Tibial nerve (tissue), 4 donors: ENCODE measurements around the gene APOL2.

Source experiments
- EP300 ChIP-seq, 2 donors: sonication (generic); formaldehyde crosslinking; IDR thresholded peaks; one replicate each; pipeline ENCODE4 v1.6.1; 2017; ENCODE audit warnings: antibody characterized with exemption in 2 of 2, mild to moderate bottlenecking in 1 of 2
- POLR2A ChIP-seq, 2 donors: fragments of 450-650 bp; IDR thresholded peaks; one replicate each; pipeline ENCODE4 v1.6.1; 2017; ENCODE audit warnings: antibody characterized with exemption in 2 of 2, mild to moderate bottlenecking in 2 of 2, moderate library complexity in 2 of 2
- TF ChIP-seq, protein P1 (sequence below), 5 experiments: fragments of 200-600 bp in 3 of 5; fragments of 450-650 bp in 2 of 5; sonication (generic) in 3 of 5; IDR thresholded peaks; one replicate each; pipeline ENCODE4 v1.5.1; 2016 to 2019; ENCODE audit warnings: antibody characterized with exemption in 5 of 5, mild to moderate bottlenecking in 3 of 5, moderate library complexity in 2 of 5

- TF ChIP-seq, protein P1, sequence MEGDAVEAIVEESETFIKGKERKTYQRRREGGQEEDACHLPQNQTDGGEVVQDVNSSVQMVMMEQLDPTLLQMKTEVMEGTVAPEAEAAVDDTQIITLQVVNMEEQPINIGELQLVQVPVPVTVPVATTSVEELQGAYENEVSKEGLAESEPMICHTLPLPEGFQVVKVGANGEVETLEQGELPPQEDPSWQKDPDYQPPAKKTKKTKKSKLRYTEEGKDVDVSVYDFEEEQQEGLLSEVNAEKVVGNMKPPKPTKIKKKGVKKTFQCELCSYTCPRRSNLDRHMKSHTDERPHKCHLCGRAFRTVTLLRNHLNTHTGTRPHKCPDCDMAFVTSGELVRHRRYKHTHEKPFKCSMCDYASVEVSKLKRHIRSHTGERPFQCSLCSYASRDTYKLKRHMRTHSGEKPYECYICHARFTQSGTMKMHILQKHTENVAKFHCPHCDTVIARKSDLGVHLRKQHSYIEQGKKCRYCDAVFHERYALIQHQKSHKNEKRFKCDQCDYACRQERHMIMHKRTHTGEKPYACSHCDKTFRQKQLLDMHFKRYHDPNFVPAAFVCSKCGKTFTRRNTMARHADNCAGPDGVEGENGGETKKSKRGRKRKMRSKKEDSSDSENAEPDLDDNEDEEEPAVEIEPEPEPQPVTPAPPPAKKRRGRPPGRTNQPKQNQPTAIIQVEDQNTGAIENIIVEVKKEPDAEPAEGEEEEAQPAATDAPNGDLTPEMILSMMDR (IDR thresholded peaks at IDR 0.05): no peak
- no peak for TF ChIP-seq POLR2A (IDR thresholded peaks at IDR 0.05)
- no peak for TF ChIP-seq EP300 (IDR thresholded peaks at IDR 0.05)
Measured at GRCh38 chr22:36285545-36285944, 46.2 kb upstream of the APOL2 start.
